HG03571 (cell line): ENCODE data around the gene LDLRAD4.
"Not testable (repeated sequence)": the region's sequence is repeated elsewhere in the genome, so short reads cannot be mapped to it uniquely, and the experiment has no call there.

Experiments used
- ATAC-seq: cut with Tn5 transposase; IDR thresholded peaks from one replicate; pipeline ENCODE4 v1.9.1; 2021; ENCODE audit not compliant: unreplicated experiment

The LDLRAD4 gene

GRCh38 chr18:13641551-13642439 lies 423.2 kb downstream of the LDLRAD4 start:
- no peak for ATAC-seq

- ATAC-seq = no peak
These were observed 423.9 kb downstream of the LDLRAD4 start for GRCh38 chr18:13642440-13642827.

DNA sequence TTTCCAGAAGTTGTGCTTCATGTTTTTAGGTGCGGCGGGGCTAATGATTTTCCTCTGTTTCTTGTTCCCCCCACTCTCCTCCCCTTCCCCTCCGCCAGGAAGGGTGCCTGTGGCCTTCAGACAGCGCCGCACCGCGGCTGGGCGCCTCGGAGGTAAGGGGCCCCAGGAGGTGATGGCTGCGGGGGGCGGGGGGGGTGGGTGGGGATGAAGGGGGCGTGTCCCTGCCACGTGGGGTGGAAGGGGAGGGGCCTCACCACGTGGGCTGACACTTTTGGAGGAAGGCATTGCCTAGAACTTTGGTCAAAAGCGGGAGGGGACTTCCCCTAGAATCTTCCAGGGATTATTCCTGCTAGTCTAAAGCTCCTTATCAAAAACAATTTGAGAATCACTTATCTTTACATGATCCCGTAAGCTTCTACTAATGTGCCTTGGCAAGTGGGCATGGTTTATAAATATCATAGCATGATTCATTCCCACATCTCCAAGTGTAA lies 424.7 kb downstream of the LDLRAD4 start:
- ATAC-seq = no peak

DNA sequence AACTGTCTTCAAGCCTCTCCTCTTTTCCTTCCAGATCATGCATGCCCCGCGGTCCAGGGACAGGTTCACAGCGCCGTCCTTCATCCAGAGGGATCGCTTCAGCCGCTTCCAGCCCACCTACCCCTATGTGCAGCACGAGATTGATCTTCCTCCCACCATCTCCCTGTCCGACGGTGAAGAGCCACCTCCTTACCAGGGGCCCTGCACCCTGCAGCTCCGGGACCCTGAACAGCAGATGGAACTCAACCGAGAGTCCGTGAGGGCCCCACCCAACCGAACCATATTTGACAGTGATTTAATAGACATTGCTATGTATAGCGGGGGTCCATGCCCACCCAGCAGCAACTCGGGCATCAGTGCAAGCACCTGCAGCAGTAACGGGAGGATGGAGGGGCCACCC lies 426.5 kb downstream of the LDLRAD4 start:
- ATAC-seq = no peak

- ATAC-seq = no peak
These were observed 428.1 kb downstream of the LDLRAD4 start for GRCh38 chr18:13646633-13647032.

DNA sequence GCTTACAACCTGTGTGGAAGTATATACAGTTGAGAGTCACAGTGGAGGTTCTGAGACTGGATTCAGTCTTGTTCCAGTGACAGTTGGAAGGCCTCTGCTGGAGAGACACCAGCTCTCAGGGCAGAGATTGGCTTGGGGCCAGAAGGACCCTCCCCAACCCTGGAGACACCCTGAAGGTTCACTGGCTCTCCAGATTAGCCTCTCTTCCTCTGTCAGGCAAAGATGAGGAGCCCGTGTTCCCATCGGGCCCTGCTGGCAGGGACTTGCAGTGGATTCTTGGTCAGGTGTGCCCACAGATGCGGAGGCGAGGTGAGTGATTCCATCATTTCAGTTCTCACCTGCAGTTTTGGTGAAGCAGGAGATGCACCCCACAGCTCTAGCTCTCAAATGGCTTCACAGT lies 429.2 kb downstream of the LDLRAD4 start:
- no peak for ATAC-seq

GRCh38 chr18:13649397-13650390 lies 431.1 kb downstream of the LDLRAD4 start:
- no peak for ATAC-seq

DNA sequence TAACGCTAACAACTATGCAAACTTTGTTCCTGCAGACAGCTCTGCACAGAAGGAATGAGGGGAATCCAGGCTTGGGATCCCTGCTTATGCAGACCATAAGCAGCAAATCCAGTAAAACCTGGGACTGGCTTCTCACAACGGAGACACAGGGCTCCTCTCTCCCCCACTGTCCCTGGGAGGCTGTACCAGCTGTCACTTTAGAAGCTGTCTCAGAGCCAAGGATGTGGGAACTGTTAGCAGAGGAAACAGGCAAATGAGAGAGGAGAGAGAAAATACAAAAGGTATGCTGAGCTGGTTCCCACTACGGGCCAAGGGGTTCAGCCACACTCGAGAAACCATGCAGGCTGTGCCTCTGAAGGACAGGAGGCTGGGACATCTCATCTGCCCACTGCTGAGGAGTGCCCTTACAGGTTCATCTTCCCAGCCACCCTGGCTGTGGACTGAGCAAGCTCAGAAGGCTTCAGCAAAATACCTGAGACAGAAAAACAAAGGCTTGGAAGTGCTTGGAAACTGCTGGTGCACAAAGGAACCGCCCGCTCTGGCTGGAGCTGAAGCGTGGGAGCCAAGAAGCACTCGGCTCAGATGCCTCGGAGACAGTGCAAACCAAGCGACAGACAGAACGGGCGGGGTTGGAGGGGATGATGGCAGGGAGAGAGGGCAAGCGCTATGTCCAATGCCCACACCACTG lies 435.3 kb downstream of the LDLRAD4 start:
- no peak for ATAC-seq

- no peak for ATAC-seq
These were observed 439.4 kb downstream of the LDLRAD4 start for GRCh38 chr18:13657974-13658373.

- ATAC-seq = no peak
These were observed 440.1 kb downstream of the LDLRAD4 start for GRCh38 chr18:13658436-13659204.

DNA sequence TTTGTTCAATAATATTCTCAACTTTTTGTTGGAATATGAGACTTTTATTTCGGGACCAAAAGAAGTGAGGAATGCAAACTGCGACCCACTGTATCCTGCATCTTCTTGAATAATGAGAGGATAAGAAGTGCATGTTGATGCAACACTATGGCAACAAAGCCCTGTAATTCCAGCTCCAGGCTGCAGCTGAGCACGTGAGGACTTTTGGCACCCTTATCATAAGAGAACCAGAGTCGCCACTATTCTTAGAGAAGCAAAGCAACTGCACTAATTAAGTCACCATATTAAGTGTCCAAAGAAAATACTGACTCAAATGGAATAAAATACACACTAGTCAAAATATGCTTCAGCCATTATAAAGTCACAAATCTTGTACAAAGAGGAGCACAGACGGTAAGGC lies 441.9 kb downstream of the LDLRAD4 start:
- ATAC-seq = no peak

DNA sequence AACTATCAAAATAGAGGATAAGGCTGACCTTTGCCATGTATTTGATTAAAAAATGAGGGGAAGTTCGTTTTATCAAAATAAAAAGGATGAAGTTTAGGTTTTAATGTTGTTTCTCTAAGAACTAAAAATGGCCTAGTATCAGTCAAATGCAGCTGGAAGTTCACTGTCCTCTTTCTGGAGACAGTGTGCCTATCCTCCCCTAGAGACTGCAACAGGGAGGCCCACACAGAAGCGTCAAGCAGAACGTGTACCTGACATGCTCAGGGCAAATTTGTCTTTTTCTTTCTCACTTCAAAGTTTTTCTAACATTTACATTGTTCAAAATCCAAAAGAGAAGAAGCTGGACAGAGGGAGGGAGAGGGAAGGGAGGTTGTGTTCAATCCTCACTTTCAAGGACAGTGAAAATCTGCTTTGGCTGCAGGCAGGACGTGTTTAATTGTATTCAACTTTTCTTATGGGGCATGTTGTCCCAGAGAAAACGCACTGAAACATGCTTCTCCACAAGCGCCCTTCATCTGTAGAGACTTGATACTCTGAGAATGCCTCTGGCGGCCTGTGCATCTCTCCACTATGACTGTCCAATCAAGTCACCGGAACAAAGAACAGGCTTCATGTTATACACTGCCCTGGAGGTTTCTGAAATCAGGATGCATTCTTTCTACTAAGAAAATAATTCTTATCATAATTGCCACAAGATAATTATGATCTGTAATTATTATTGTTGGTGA lies 442.7 kb downstream of the LDLRAD4 start:
- ATAC-seq = no peak

- ATAC-seq = no peak
These were observed 443.3 kb downstream of the LDLRAD4 start for GRCh38 chr18:13661779-13662256.

DNA sequence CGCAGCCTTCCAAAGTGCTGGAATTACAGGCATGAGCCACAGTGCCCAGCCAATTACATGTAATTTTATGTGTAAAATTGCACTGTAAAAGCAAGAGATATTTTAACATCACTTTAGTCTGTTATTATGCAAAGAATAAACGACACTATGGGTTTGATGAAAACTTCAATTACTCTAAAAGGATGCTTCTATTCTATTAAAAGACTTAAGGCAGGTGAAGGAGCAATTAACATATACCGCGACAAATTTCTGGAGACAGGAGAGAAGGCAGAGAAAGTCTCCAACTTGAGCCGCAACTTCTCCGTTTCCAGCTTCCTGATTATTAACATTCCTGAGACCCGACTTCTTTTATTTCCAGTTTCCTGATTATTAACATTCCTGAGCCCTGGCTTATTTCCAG lies 454.1 kb downstream of the LDLRAD4 start:
- no peak for ATAC-seq

DNA sequence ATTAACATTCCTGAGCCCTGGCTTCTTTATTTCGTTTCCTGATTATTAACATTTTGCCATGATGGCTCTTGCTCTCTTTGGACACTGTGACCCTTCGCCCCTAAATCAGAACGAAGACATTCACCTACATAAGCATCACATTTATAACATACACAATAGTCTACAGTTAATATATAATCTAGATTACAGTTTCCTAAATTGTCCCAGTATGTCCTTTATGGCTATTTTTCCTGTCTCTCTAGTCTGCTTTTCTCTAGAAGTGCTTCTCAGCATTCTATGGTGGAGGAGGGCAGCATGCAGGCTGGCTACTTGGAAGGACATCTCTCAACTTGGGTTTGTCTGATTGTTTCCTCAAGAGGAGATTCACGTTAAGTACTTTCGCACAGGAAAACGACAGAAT lies 457.9 kb downstream of the LDLRAD4 start:
- ATAC-seq = no peak

GRCh38 chr18:13677350-13677749 lies 458.8 kb downstream of the LDLRAD4 start:
- not testable (repeated sequence) for ATAC-seq

DNA sequence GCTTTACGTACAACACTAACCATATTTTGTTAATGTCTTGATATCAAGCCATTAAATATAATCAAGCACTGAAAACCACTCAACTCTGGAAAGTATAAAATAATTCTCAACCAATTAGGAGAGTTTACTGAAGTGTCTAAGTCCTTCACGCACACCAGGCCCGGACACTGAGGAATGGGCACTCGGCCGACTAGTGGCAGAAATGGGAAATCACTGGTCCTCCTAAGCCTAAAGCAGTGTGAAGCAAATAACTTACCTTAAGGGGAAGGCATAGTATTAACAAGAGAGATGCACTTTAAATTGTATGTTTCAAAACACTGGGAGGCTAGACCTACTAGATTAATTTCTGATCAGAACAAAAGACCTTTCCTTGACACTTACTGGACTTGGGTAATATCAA lies 462.1 kb downstream of the LDLRAD4 start:
- ATAC-seq = no peak

DNA sequence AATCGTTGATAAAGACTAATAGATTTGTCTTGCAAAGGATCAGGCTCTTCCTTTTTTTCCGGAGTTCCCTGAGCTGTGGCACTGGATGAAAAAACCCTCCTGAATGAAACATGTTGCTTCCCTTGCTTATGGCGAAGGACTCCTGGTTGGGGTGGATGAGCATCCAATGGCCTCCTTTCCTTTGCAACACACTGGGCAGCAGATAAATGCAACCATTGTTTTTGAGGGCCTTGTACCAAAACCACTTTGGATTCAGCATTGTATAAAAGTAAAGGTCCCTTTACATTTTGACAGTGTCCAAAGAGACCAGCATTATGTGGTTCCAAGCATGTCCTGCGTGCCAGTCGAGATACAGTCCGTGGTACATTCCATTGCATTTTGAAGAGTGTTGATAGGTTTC lies 463.1 kb downstream of the LDLRAD4 start:
- ATAC-seq = no peak

DNA sequence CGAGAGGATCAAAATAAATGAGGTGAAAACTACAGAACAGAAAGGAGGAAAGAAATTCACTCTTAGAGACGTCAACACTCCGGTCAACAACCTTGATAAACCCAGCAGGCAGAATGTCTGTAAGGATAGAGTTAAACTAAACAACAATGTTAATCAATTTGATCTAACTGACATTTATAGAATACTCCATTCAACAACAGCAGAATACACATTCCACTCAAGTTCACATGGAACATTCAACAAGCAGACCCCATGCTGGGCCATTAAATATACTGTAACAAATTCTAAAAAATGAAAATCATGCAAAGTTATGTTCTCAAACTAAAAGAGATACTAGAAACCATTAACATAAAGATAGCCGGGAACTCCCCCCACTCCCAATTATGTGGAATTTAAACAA lies 466.0 kb downstream of the LDLRAD4 start:
- no peak for ATAC-seq
